Neural crest cell (in vitro differentiated cells): Measurements from ENCODE around the gene BSN. TPM values are rescaled to one million over a fixed set of nuclear protein-coding genes. Genes with fewer than 3 reads are reported as not detected.

Source experiments
- DNase-seq: peaks from one replicate; pipeline ENCODE4 v3.0.0; 2021; ENCODE audit warnings: low read depth, mixed read lengths, low spot score
- H3K27ac Mint-ChIP-seq: one replicate; pipeline ENCODE4 v1.8.0; 2021; ENCODE audit warnings: mild to moderate bottlenecking, mixed read lengths; ENCODE audit not compliant: unreplicated experiment
- H3K27me3 Mint-ChIP-seq: 2 replicates; pipeline ENCODE4 v1.8.0; 2021; ENCODE audit warnings: low read depth, mild to moderate bottlenecking, mixed read lengths
- H3K36me3 Mint-ChIP-seq: 2 replicates; pipeline ENCODE4 v1.8.0; 2021; ENCODE audit warnings: low read depth, mild to moderate bottlenecking, mixed read lengths
- H3K4me1 Mint-ChIP-seq: 2 replicates; pipeline ENCODE4 v1.8.0; 2021; ENCODE audit warnings: mixed read lengths
- H3K4me3 Mint-ChIP-seq: one replicate; pipeline ENCODE4 v1.8.0; 2021; ENCODE audit warnings: mild to moderate bottlenecking, mixed read lengths
- H3K9me3 Mint-ChIP-seq: 2 replicates; pipeline ENCODE4 v1.8.0; 2021; ENCODE audit warnings: mixed read lengths
- CTCF ChIP-seq: fragments of 200-600 bp; sonication (generic); conservative IDR thresholded peaks from 2 replicates; pipeline ENCODE4 v1.5.0; 2021; ENCODE audit warnings: antibody characterized with exemption, mild to moderate bottlenecking
- total RNA-seq: library from RNA; stranded (reverse); gene quantifications from 2 replicates; pipeline ENCODE4 v1.2.1, GENCODE V29; 2021

BSN gene
- total RNA-seq, 1 donor from 2014 or later = 6.5 TPM

GRCh38 chr3:49611291-49611690 is 57.0 kb downstream of the BSN start:
- no peak for DNase-seq
- Mint-ChIP-seq H3K27me3 (no peaks in the 10 kb centered on the region), H3K36me3 (peaks cover 5% of the 10 kb centered on the region), H3K4me1 (peaks cover 13% of the 10 kb centered on the region), H3K27ac (no peak overlapping the region), H3K9me3 (peaks cover 9% of the 10 kb centered on the region), H3K4me3 (no peak overlapping the region)
- no peak for TF ChIP-seq CTCF

GRCh38 chr3:49611719-49612118 is 57.4 kb downstream of the BSN start:
- Mint-ChIP-seq H3K27ac (no peak overlapping the region), H3K9me3 (peaks cover 8% of the 10 kb centered on the region), H3K4me3 (no peak overlapping the region), H3K36me3 (peaks cover 5% of the 10 kb centered on the region), H3K4me1 (peaks cover 18% of the 10 kb centered on the region), H3K27me3 (no peaks in the 10 kb centered on the region)
- TF ChIP-seq CTCF = no peak
- DNase-seq = no peak

GRCh38 chr3:49614936-49615335 is 60.7 kb downstream of the BSN start:
- Mint-ChIP-seq H3K4me1 (peaks cover 22% of the 10 kb centered on the region), H3K36me3 (peaks cover 5% of the 10 kb centered on the region), H3K9me3 (peaks cover 8% of the 10 kb centered on the region), H3K27ac (no peak overlapping the region), H3K27me3 (no peaks in the 10 kb centered on the region), H3K4me3 (no peak overlapping the region)
- no peak for TF ChIP-seq CTCF
- no peak for DNase-seq

GRCh38 chr3:49616061-49616460 is 61.8 kb downstream of the BSN start:
- Mint-ChIP-seq H3K4me3 (no peak overlapping the region), H3K27ac (peak overlapping the region; percentile 94), H3K27me3 (no peaks in the 10 kb centered on the region)

GRCh38 chr3:49616491-49616941 is 62.2 kb downstream of the BSN start:
- DNase-seq = no peak
- H3K4me3 Mint-ChIP-seq = peak overlapping the region; percentile 39
- H3K27me3 Mint-ChIP-seq = no peaks in the 10 kb centered on the region
- H3K36me3 Mint-ChIP-seq = peaks cover 5% of the 10 kb centered on the region
- H3K9me3 Mint-ChIP-seq = peaks cover 8% of the 10 kb centered on the region
- H3K27ac Mint-ChIP-seq = peak overlapping the region; percentile 94
- peaks cover 22% of the 10 kb centered on the region for H3K4me1 Mint-ChIP-seq
- no peak for TF ChIP-seq CTCF

More at GRCh38 chr3:49616061-49616460, 61.8 kb downstream of the BSN start:
- peaks cover 5% of the 10 kb centered on the region for H3K36me3 Mint-ChIP-seq
- no peak for DNase-seq
- H3K9me3 Mint-ChIP-seq = peaks cover 8% of the 10 kb centered on the region
- TF ChIP-seq CTCF = no peak
- H3K4me1 Mint-ChIP-seq = peaks cover 22% of the 10 kb centered on the region
